ENCODE measurements around the gene ZNF799. TPM values are rescaled to one million over a fixed set of nuclear protein-coding genes. Genes with fewer than 3 reads are reported as not detected.
"Not testable (repeated sequence)": the region's sequence is repeated elsewhere in the genome, so short reads cannot be mapped to it uniquely, and the experiment has no call there.

ZNF799 gene
- polyA plus RNA-seq (2012; ENCODE audit: insufficient read depth, insufficient read length), result 3.8 TPM

DNA sequence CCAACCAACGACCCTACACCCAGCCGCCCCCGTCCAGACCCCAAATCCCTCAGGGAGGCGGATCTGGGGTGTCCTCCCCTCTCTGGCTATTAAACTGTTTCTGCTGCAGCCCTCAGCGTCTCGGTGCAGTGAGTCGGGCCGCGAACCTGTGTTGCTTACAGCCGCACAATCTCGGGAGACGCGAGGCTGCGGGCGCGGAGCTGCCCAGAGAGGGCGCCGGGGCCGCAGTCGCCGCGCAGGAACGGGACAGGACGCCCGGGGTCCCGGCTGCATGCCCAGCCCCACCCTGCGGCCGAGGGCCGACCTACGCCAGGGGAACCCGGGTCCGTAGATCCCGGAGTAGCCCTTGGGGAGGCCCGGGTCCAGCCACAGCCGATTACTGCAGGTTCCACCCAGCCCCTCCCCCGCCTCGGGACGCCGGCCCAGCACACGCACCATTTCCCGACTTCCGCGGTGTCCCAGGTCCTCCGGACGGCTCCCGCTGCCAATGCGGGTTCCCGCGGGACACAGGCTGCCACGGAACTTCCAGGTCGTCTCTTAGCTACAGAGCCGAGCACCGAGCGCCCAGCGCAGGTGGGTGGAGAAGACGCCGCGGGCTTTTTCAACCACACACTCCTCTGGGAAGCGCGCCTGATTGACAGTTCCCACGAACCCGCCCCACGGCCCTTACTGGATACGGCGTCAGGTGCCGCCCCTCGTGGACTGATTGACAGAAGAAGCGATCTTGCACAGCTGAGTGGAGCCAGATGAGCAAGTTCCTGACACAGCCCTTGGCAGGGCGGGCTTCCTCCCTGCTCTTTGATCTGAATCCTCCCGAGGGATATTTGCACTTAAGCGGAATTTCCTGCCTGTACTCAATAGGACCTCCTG is at the start of gene ZNF799:
TSS of gene ZNF799 (minus strand) at position 639 of the 870 bp plus-strand sequence. CDS start at position 438, 201 bp downstream.
- peak within 1 kb of the TSS; percentile 77 for H3K4me3 ChIP-seq (ENCODE audit: low read length)
- DNase-seq (ENCODE audit: low read depth, low spot score), result peak; percentile 96

DNA sequence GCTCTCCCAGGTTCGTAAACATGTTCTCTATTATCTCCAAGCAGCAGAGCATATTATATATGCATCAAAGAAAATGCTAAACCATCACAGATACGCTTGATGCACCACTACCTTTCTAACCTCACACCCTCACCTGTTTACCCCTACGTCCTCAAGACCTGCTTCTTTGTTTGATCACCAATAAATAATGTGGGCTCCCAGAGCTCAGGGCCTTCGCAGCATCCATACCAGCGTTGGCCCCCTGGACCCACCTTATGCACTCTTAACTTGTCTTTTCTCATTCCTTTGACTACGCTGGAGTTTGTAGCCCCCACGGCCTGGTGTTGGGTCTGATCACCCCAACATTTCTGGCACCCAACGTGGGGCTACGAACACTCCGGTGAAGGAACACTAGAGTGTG is 49.8 kb upstream of the ZNF799 start:
- no peak overlapping the region for H3K4me3 ChIP-seq (ENCODE audit: low read length)
- no peak for DNase-seq (ENCODE audit: low read depth, low spot score)

- H3K4me3 ChIP-seq (ENCODE audit: low read length), result no peak overlapping the region
- DNase-seq (ENCODE audit: low read depth, low spot score), result no peak
Measured at GRCh38 chr19:12448808-12449207, 47.7 kb upstream of the ZNF799 start.

GRCh38 chr19:12440541-12441316 is 39.7 kb upstream of the ZNF799 start, which contains the start of gene ZNF443:
Gene ZNF443, minus strand, starts transcription at chr19:12441021. Its CDS starts 107 bp downstream, at chr19:12440914.
- H3K4me3 ChIP-seq (ENCODE audit: low read length), result peak within 1 kb of the TSS; percentile 73
- DNase-seq (ENCODE audit: low read depth, low spot score), result peak; percentile 98

DNA sequence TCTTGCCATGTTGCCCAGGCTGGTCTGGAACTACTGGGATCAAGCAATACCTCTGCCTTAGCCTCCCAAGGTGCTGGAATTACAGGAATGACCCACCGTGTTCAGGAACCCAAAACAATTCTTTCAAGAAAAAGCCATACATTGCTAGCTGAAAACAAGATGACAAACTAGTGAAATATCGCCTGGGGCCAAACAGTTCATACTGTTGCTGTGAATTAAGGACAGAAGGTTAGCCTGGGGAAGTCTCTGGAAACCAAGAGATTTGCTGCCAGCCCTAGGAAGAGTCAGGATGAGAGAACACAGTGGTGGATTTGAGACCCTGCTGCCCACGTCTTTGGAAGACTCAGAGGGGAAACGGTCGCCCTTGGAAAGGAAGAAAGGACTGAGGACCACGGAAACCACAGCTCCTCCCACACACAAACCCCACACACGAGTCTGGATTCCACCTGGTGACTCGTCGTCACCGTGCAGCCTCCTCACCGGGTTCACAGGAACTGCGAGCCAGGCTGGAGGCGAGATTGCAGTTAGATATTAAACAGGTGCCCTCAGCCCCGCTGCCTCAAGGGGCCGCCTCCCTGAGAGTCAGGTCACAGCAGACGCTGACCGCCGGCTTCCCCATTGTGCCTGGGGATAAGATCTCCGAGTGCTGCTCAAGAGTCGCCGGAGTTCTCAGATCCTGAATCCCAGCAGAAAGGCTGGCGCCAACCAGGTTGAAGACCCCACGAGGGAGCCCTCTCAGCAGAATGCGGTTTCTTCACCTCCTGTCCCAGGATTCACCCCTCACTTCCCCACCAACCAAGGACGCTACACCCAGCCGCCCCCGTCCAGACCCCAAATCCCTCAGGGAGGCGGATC is 38.8 kb upstream of the ZNF799 start:
- H3K4me3 ChIP-seq (ENCODE audit: low read length), result peak overlapping the region; percentile 73
- DNase-seq (ENCODE audit: low read depth, low spot score), result peak; percentile 70

DNA sequence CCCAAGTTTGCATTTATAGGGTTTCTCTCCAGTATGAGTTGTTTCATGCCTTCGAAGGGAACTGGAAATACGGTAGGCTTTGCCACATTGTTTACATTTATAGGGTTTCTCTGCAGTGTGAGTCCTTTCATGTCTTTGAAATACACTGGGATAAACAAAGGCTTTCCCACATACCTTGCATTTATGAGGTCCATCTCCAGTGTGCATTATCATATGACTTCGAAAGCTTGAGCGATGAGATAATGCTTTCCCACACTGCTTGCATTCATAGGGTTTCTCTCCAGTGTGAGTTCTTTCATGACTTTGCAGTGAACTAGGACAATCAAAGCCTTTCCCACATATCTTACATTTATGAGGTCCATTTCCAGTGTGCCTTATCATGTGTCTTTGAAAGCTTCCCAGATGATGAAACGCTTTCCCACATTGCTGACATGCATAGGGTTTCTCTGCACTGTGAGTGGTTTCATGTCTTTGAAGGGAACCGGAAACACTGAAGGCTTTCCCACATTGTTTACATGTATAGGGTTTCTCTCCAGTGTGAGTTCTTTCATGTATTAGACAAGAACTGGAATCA is 29.7 kb upstream of the ZNF799 start:
- not testable (repeated sequence) for H3K4me3 ChIP-seq (ENCODE audit: low read length)

GRCh38 chr19:12425888-12426274 is 24.8 kb upstream of the ZNF799 start:
- no peak for DNase-seq (ENCODE audit: low read depth, low spot score)
- no peak overlapping the region for H3K4me3 ChIP-seq (ENCODE audit: low read length)

More for the DNA sequence above, 29.7 kb upstream of the ZNF799 start:
- not testable (repeated sequence) for DNase-seq (ENCODE audit: low read depth, low spot score)

GRCh38 chr19:12425236-12425887 is 24.3 kb upstream of the ZNF799 start:
- no peak overlapping the region for H3K4me3 ChIP-seq (ENCODE audit: low read length)
- DNase-seq (ENCODE audit: low read depth, low spot score), result no peak

GRCh38 chr19:12417273-12417672 is 16.2 kb upstream of the ZNF799 start:
- DNase-seq (ENCODE audit: low read depth, low spot score); H3K4me3 ChIP-seq (ENCODE audit: low read length): not testable (repeated sequence)

GRCh38 chr19:12411893-12412292 is 10.8 kb upstream of the ZNF799 start:
- H3K4me3 ChIP-seq (ENCODE audit: low read length), result no peak overlapping the region
- no peak for DNase-seq (ENCODE audit: low read depth, low spot score)

DNA sequence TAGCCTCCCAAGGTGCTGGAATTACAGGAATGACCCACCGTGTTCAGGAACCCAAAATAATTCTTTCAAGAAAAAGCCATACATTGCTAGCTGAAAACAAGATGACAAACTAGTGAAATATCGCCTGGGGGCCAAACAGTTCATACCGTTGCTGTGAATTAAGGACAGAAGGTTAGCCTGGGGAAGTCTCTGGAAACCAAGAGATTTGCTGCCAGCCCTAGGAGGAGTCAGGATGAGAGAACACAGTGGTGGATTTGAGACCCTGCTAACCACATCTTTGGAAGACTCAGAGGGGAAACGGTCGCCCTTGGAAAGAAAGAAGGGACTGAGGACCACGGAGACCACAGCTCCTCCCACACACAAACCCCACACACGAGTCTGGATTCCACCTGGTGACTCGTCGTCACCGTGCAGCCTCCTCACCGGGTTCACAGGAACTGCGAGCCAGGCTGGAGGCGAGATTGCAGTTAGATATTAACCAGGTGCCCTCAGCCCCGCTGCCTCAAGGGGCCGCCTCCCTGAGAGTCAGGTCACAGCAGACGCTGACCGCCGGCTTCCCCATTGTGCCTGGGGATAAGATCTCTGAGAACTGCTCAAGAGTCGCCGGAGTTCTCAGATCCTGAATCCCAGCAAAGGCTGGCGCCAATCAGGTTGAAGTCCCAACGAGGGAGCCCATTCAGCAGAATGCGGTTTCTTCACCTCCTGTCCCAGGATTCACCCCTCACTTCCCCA is 1.0 kb downstream of the ZNF799 start:
- peak overlapping the region; percentile 77 for H3K4me3 ChIP-seq (ENCODE audit: low read length)
- DNase-seq (ENCODE audit: low read depth, low spot score), result peak; percentile 61

- not testable (repeated sequence) for H3K4me3 ChIP-seq (ENCODE audit: low read length); DNase-seq (ENCODE audit: low read depth, low spot score)
Measured at GRCh38 chr19:12391148-12391547, 9.9 kb downstream of the ZNF799 start.

DNA sequence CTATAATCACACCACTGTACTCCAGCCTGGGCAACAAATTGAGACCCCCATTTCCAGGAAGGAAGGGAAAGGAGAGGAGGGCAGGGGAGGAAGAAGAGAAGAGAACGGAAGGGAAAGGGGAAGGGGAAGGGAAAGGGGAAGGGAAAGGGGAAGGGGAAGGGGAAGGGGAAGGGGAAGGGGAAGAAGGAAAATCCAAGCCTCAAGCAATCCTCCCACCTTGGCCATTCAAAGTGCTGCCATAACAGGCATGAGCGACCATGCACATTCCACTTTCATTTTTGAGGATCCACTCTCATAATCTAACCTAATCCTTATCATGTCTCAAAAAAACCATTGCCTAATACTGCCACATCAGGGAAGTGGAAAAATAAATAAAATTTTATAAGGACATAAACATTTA is 14.7 kb downstream of the ZNF799 start:
- DNase-seq (ENCODE audit: low read depth, low spot score); H3K4me3 ChIP-seq (ENCODE audit: low read length): not testable (repeated sequence)

- no peak overlapping the region for H3K4me3 ChIP-seq (ENCODE audit: low read length)
- no peak for DNase-seq (ENCODE audit: low read depth, low spot score)
Measured at GRCh38 chr19:12380444-12380737, 20.7 kb downstream of the ZNF799 start.

DNA sequence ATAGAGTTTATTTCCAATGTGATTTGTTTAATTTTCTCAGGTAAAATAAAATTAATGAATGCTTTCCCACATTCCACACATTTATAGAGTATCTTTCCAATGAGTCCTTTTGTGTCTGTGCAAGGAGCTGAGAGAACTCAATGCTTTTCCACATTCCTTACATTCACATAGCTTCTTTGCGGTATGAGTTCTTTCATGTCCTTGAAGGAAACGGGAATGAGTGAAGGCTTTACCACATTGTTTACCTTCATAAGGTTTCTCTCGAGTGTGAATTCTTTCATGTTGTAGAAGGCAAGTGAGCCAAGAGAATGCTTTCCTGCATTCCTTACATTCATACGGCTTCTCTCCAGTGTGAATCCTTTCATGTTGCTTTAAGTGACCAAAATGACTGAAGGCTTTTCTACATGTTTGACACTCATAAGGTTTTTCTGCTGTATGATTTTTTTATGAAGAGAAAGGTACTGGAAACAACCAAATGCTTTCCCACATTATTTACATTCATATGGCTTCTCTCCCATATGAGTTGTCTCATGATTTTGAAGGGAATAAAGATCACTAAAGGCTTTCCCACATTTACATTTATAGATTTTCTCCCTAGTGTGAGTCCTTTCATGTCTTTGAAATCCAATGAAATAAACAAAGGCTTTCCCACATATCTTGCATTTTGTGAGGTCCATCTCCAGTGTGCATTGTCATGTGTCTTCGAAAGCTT is 21.2 kb downstream of the ZNF799 start:
- no peak overlapping the region for H3K4me3 ChIP-seq (ENCODE audit: low read length)
- DNase-seq (ENCODE audit: low read depth, low spot score), result no peak

DNA sequence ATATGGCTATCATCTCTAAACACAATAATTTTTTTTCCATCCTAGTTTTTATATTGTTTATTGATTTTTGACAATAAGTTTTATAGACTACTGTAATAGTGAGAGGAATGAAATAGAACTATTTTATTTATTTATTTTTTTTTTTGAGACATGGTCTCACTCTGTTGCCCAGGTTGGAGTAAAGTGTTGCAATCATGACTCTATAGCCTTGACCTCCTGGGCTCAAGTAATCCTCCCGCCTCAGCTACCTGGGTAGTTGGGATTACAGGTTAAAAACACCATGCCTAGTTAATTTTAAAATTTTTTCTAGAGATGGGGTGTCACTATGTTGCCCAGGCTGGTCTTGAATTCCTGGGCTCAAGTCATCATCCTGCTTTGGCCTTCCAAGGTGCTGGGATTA is 27.0 kb downstream of the ZNF799 start:
- H3K4me3 ChIP-seq (ENCODE audit: low read length), result no peak overlapping the region
- DNase-seq (ENCODE audit: low read depth, low spot score), result no peak
